ENCODE data around the gene ARG2.

Gene ARG2

DNA sequence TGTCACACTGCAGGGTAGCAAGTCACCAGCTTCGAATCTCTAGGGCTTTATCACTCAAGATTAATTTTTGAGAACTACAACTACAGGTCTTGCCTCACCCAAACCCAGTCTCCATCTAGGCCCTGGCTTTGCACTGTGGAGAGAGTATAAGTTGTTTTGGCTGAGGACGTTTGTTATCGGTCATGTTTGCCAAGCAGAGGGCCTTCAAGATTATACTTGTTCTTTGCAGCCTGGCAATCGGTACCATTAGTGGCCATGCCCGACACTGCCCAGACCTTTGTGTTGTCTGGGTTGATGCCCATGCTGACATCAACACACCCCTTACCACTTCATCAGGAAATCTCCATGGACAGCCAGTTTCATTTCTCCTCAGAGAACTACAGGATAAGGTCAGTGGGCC is 25.7 kb downstream of the ARG2 start:
- H3K27ac ChIP-seq (ENCODE audit: low read length), result no peak overlapping the region
- no peak for ATAC-seq (ENCODE audit: insufficient read depth, low read depth)
- no peak overlapping the region for H2AFZ ChIP-seq (ENCODE audit: low read depth, low read length)
- H3K4me2 ChIP-seq (ENCODE audit: insufficient read depth, low read length), result no peak overlapping the region
- H3K4me1 ChIP-seq (ENCODE audit: insufficient read depth, low read length), result no peaks in the 10 kb centered on the region
- H3K79me2 ChIP-seq (ENCODE audit: insufficient read depth, low read length), result no peaks in the 10 kb centered on the region
- H3K9me3 ChIP-seq (ENCODE audit: insufficient read depth, low read length, severe bottlenecking), result no peaks in the 10 kb centered on the region
- DNase-seq, result no peak
- no peak overlapping the region for H3K9ac ChIP-seq (ENCODE audit: low read depth, low read length)
- H3K27me3 ChIP-seq (ENCODE audit: insufficient read depth, low read length, poor library complexity), result no peaks in the 10 kb centered on the region
- TF ChIP-seq EZH2 (IDR thresholded peaks at IDR 0.05; ENCODE audit: borderline replicate concordance, low read depth, low read length, severe bottlenecking), result no peak
- H3K36me3 ChIP-seq (ENCODE audit: insufficient read depth, low read length), result peaks cover 48% of the 10 kb centered on the region
- H4K20me1 ChIP-seq (ENCODE audit: insufficient read depth, low read length), result no peaks in the 10 kb centered on the region
- no peak overlapping the region for H3K4me3 ChIP-seq (ENCODE audit: low read depth in 1 of 2, low read length in 2 of 2)

DNA sequence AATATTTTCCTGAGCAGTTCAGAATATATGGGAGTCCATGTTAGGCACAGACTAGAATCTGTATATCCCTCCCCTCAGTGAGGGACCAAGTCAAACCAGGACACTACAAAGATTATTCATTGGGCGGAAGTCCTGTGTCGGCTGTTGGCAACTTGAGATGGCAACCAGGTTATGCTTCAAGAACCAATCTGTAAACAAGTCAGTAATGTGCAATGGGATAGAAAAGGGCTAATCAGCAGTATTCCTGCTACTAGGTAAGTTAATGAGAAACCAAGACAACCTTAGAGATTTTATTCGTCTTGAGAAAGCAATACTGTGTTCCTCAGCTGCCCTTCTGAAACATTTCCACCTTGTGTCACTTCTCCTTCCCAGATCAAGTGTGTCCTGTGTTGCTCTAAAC is 26.4 kb downstream of the ARG2 start:
- ATAC-seq (ENCODE audit: insufficient read depth, low read depth) (no peak), DNase-seq (no peak)
- H3K9me3 ChIP-seq (ENCODE audit: insufficient read depth, low read length, severe bottlenecking), result no peaks in the 10 kb centered on the region
- no peaks in the 10 kb centered on the region for H4K20me1 ChIP-seq (ENCODE audit: insufficient read depth, low read length)
- no peak overlapping the region for H3K4me2 ChIP-seq (ENCODE audit: insufficient read depth, low read length)
- no peak overlapping the region for H3K9ac ChIP-seq (ENCODE audit: low read depth, low read length)
- H3K4me1 ChIP-seq (ENCODE audit: insufficient read depth, low read length), result no peaks in the 10 kb centered on the region
- no peak for TF ChIP-seq EZH2 (IDR thresholded peaks at IDR 0.05; ENCODE audit: borderline replicate concordance, low read depth, low read length, severe bottlenecking)
- TF ChIP-seq, protein P1, sequence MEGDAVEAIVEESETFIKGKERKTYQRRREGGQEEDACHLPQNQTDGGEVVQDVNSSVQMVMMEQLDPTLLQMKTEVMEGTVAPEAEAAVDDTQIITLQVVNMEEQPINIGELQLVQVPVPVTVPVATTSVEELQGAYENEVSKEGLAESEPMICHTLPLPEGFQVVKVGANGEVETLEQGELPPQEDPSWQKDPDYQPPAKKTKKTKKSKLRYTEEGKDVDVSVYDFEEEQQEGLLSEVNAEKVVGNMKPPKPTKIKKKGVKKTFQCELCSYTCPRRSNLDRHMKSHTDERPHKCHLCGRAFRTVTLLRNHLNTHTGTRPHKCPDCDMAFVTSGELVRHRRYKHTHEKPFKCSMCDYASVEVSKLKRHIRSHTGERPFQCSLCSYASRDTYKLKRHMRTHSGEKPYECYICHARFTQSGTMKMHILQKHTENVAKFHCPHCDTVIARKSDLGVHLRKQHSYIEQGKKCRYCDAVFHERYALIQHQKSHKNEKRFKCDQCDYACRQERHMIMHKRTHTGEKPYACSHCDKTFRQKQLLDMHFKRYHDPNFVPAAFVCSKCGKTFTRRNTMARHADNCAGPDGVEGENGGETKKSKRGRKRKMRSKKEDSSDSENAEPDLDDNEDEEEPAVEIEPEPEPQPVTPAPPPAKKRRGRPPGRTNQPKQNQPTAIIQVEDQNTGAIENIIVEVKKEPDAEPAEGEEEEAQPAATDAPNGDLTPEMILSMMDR (IDR thresholded peaks at IDR 0.05; ENCODE audit: borderline replicate concordance, extremely low read depth, low read length, poor library complexity, severe bottlenecking), result no peak
- no peak overlapping the region for H2AFZ ChIP-seq (ENCODE audit: low read depth, low read length)
- no peak overlapping the region for H3K27ac ChIP-seq (ENCODE audit: low read length)
- H3K79me2 ChIP-seq (ENCODE audit: insufficient read depth, low read length), result no peaks in the 10 kb centered on the region
- no peaks in the 10 kb centered on the region for H3K27me3 ChIP-seq (ENCODE audit: insufficient read depth, low read length, poor library complexity)
- H3K36me3 ChIP-seq (ENCODE audit: insufficient read depth, low read length), result peaks cover 56% of the 10 kb centered on the region
- no peak overlapping the region for H3K4me3 ChIP-seq (ENCODE audit: low read depth in 1 of 2, low read length in 2 of 2)

DNA sequence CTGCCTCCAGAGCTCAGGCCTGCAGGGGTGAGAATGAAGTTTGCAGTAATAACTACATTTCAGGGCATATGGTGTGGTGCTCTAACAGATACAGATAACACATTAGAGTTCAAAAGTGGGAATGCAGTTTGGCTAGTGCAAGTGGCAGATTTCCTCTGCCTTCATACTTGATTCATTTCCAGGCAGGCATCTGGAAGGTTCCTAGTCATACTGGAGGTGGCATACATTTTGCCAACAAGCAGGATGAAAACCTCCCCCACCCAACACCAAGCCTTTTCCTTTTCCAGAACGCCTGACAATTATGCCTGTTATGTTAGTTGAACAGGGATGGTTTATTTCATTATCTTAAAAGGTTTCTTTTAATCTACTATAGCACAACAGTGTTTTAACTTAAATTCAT is 30.4 kb downstream of the ARG2 start:
- Histone ChIP-seq H2AFZ (ENCODE audit: low read depth, low read length) (no peak overlapping the region), H3K4me3 (ENCODE audit: low read depth in 1 of 2, low read length in 2 of 2) (no peak overlapping the region), H3K4me1 (ENCODE audit: insufficient read depth, low read length) (no peaks in the 10 kb centered on the region), H4K20me1 (ENCODE audit: insufficient read depth, low read length) (no peaks in the 10 kb centered on the region), H3K27ac (ENCODE audit: low read length) (no peak overlapping the region), H3K36me3 (ENCODE audit: insufficient read depth, low read length) (peaks cover 93% of the 10 kb centered on the region), H3K9me3 (ENCODE audit: insufficient read depth, low read length, severe bottlenecking) (no peaks in the 10 kb centered on the region), H3K79me2 (ENCODE audit: insufficient read depth, low read length) (no peaks in the 10 kb centered on the region), H3K4me2 (ENCODE audit: insufficient read depth, low read length) (no peak overlapping the region), H3K27me3 (ENCODE audit: insufficient read depth, low read length, poor library complexity) (no peaks in the 10 kb centered on the region), H3K9ac (ENCODE audit: low read depth, low read length) (no peak overlapping the region)
- ATAC-seq (ENCODE audit: insufficient read depth, low read depth) (no peak), DNase-seq (no peak)
- TF ChIP-seq, protein P1 (IDR thresholded peaks at IDR 0.05; ENCODE audit: borderline replicate concordance, extremely low read depth, low read length, poor library complexity, severe bottlenecking), result no peak
- TF ChIP-seq EZH2 (IDR thresholded peaks at IDR 0.05; ENCODE audit: borderline replicate concordance, low read depth, low read length, severe bottlenecking), result no peak

DNA sequence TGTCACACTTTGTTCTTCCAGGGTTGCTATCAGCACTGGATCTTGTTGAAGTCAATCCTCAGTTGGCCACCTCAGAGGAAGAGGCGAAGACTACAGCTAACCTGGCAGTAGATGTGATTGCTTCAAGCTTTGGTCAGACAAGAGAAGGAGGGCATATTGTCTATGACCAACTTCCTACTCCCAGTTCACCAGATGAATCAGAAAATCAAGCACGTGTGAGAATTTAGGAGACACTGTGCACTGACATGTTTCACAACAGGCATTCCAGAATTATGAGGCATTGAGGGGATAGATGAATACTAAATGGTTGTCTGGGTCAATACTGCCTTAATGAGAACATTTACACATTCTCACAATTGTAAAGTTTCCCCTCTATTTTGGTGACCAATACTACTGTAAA is 31.0 kb downstream of the ARG2 start:
- H3K4me1 ChIP-seq (ENCODE audit: insufficient read depth, low read length), result no peaks in the 10 kb centered on the region
- H4K20me1 ChIP-seq (ENCODE audit: insufficient read depth, low read length), result no peaks in the 10 kb centered on the region
- H2AFZ ChIP-seq (ENCODE audit: low read depth, low read length), result no peak overlapping the region
- TF ChIP-seq, protein P1 (IDR thresholded peaks at IDR 0.05; ENCODE audit: borderline replicate concordance, extremely low read depth, low read length, poor library complexity, severe bottlenecking), result no peak
- no peak for TF ChIP-seq EZH2 (IDR thresholded peaks at IDR 0.05; ENCODE audit: borderline replicate concordance, low read depth, low read length, severe bottlenecking)
- no peaks in the 10 kb centered on the region for H3K9me3 ChIP-seq (ENCODE audit: insufficient read depth, low read length, severe bottlenecking)
- no peaks in the 10 kb centered on the region for H3K27me3 ChIP-seq (ENCODE audit: insufficient read depth, low read length, poor library complexity)
- no peak overlapping the region for H3K9ac ChIP-seq (ENCODE audit: low read depth, low read length)
- no peak overlapping the region for H3K27ac ChIP-seq (ENCODE audit: low read length)
- H3K4me3 ChIP-seq (ENCODE audit: low read depth in 1 of 2, low read length in 2 of 2), result no peak overlapping the region
- ATAC-seq (ENCODE audit: insufficient read depth, low read depth) (no peak), DNase-seq (no peak)
- H3K36me3 ChIP-seq (ENCODE audit: insufficient read depth, low read length), result peaks cover 94% of the 10 kb centered on the region
- H3K4me2 ChIP-seq (ENCODE audit: insufficient read depth, low read length), result no peak overlapping the region
- no peaks in the 10 kb centered on the region for H3K79me2 ChIP-seq (ENCODE audit: insufficient read depth, low read length)
